Transverse colon (tissue), 4 donors: ENCODE measurements around the gene MEIOB. TPM values are rescaled to one million over a fixed set of nuclear protein-coding genes. Genes with fewer than 3 reads are reported as not detected.
"Not testable (repeated sequence)": the region's sequence is repeated elsewhere in the genome, so short reads cannot be mapped to it uniquely, and the experiment has no call there.

Experiments used
- DNase-seq: peaks from one replicate; pipeline ENCODE4 v3.0.0-alpha.2; 2019
- H3K27ac ChIP-seq, 4 donors: fragments of 200-600 bp; sonication (generic); 2 replicates each; pipeline ENCODE4 v1.5.1; 2016 to 2018; ENCODE audit warnings: inconsistent platforms in 4 of 4
- H3K27me3 ChIP-seq: fragments of 200-600 bp; sonication (generic); 2 replicates; pipeline ENCODE4 v1.5.1; 2017; ENCODE audit warnings: inconsistent platforms
- H3K36me3 ChIP-seq, 4 donors: fragments of 200-600 bp; sonication (generic); 2 replicates each; pipeline ENCODE4 v1.5.1; 2017 to 2019; ENCODE audit warnings: inconsistent platforms in 4 of 4
- H3K4me1 ChIP-seq, 4 donors: fragments of 200-600 bp; sonication (generic); 2 replicates each; pipeline ENCODE4 v1.5.1; 2017 to 2020; ENCODE audit warnings: inconsistent platforms in 4 of 4
- H3K4me3 ChIP-seq, 4 donors: fragments of 200-600 bp; sonication (generic); 1 replicate in 1 of 4; 2 replicates in 3 of 4; pipeline versions ENCODE4 v1.5.1 to v1.6.1; 2017 to 2019; ENCODE audit warnings: inconsistent platforms in 4 of 4
- H3K9me3 ChIP-seq, 2 donors: fragments of 200-600 bp; sonication (generic); 2 replicates each; pipeline ENCODE4 v1.5.1; 2017 to 2019; ENCODE audit warnings: inconsistent platforms in 2 of 2
- EP300 ChIP-seq: sonication (generic); formaldehyde crosslinking; IDR thresholded peaks from one replicate; pipeline ENCODE4 v1.6.1; 2017; ENCODE audit warnings: antibody characterized with exemption, low read depth
- POLR2A ChIP-seq: fragments of 450-650 bp; IDR thresholded peaks from one replicate; pipeline ENCODE4 v1.6.1; 2016; ENCODE audit warnings: antibody characterized with exemption, mild to moderate bottlenecking, moderate library complexity
- POLR2AphosphoS5 ChIP-seq, 3 donors: sonication (generic); formaldehyde crosslinking; IDR thresholded peaks; one replicate each; pipeline ENCODE4 v1.6.1; 2016; ENCODE audit warnings: antibody characterized with exemption in 3 of 3
- whole genome bisulfite sequencing, 2 donors: methylation state at CpG; one replicate each; pipeline ENCODE4 v1.1.5; 2018; ENCODE audit warnings: low coverage in 1 of 2; 5-methylcytosine and 5-hydroxymethylcytosine counted together
- in situ Hi-C, 4 donors: fragments of 200-750 bp; cut with MboI; loops; one replicate each; pipeline versions ENCODE4 v1.15.0 to v1.15.1; 2017; ENCODE audit warnings: low sequenced_read_pairs in 3 of 4, low pct_ligation_motif_present in 1 of 4, low pct_unique_long_range_greater_than_20kb in 1 of 4
- intact Hi-C: fragments of 100-400 bp; cut with DNase I; formaldehyde crosslinking; loops from one replicate; pipeline ENCODE4 v1.15.1; 2023; ENCODE audit warnings: low total_unique reads
- total RNA-seq, 4 donors: library from RNA; depleted of rRNA; stranded (reverse); fragments of >200 nt; gene quantifications; one replicate each; pipeline ENCODE4 v1.1.0, GENCODE V29; 2016
- TF ChIP-seq, protein P1 (sequence below), 5 experiments: fragments of 200-600 bp in 3 of 5; fragments of 450-650 bp in 2 of 5; sonication (generic) in 3 of 5; IDR thresholded peaks; 1 replicate in 2 of 5; 2 replicates in 3 of 5; pipeline ENCODE4 v1.5.1; 2016 to 2017; ENCODE audit warnings: antibody characterized with exemption in 5 of 5, inconsistent platforms in 3 of 5, mild to moderate bottlenecking in 2 of 5, moderate library complexity in 1 of 5

MEIOB gene
- total RNA-seq, 4 donors from 2014 or later = not detected

DNA sequence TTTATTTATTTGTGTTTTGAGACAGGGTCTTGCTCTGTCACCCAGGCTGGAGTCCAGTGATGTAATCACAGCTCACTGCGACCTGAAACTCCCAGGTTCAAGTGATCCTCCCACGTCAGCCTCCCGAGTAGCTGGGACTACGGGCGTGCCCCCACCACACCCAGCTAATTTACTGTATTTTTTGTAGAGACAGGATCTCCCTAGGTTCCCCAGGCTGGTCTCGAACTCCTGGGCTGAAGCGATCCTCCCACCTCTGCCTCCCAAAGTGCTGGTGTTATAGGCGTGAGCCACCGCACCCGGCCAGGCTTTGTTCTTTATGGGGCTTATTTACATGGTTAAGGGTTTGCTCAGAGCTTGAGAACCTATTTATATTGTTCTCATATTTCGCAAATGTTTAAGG lies 5.8 kb upstream of the MEIOB start:
- Histone ChIP-seq H3K36me3 (no peaks in the 10 kb centered on the region), H3K4me3 (no peak overlapping the region), H3K27ac (peak overlapping the region in 3 of 4 donors; percentile 48 to 73 (median 51)), H3K27me3 (peaks cover 50% of the 10 kb centered on the region), H3K9me3 (no peaks in the 10 kb centered on the region), H3K4me1 (peaks cover 0 to 19% (median 9%) of the 10 kb centered on the region in 4 donors)
- no peak for TF ChIP-seq POLR2A
- TF ChIP-seq POLR2AphosphoS5 (IDR thresholded peaks at IDR 0.05) = no peak
- TF ChIP-seq, protein P1, sequence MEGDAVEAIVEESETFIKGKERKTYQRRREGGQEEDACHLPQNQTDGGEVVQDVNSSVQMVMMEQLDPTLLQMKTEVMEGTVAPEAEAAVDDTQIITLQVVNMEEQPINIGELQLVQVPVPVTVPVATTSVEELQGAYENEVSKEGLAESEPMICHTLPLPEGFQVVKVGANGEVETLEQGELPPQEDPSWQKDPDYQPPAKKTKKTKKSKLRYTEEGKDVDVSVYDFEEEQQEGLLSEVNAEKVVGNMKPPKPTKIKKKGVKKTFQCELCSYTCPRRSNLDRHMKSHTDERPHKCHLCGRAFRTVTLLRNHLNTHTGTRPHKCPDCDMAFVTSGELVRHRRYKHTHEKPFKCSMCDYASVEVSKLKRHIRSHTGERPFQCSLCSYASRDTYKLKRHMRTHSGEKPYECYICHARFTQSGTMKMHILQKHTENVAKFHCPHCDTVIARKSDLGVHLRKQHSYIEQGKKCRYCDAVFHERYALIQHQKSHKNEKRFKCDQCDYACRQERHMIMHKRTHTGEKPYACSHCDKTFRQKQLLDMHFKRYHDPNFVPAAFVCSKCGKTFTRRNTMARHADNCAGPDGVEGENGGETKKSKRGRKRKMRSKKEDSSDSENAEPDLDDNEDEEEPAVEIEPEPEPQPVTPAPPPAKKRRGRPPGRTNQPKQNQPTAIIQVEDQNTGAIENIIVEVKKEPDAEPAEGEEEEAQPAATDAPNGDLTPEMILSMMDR (IDR thresholded peaks at IDR 0.05) = no peak
- TF ChIP-seq EP300 = no peak
- DNase-seq = peak; percentile 54
- in situ Hi-C loops = no loop called here
- intact Hi-C loops = no loop called here
- 38 to 55% methylated on average over 4 to 11 of the region's 11 CpGs for WGBS, 2 donors

DNA sequence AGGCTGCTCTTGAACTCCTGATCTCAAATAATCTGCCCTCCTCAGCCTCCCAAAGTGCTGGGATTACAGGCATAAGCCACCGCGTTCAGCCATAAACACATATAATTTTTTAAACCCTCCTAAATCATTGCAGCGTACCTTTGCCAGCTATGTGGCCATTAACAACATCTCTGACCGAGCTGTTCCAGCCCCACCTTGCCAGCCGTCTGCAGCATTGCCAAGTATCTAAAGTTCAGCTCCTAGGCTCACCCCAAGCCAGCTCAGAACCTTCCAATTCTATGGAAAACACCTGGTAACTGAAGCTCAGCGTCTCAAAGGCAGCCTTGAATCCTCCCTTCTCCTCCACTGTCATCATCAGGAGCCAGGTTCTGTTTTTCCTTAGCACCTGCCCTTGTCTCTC lies 5.1 kb upstream of the MEIOB start:
- H3K4me1 ChIP-seq = peaks cover 0 to 25% (median 11%) of the 10 kb centered on the region in 4 donors
- H3K36me3 ChIP-seq = no peaks in the 10 kb centered on the region
- H3K27ac ChIP-seq = peak overlapping the region; percentile 48 to 73 (median 50)
- intact Hi-C loops = no loop called here
- H3K27me3 ChIP-seq = peaks cover 53% of the 10 kb centered on the region
- WGBS, 2 donors = 24% methylated on average over 4 to 6 of the region's 6 CpGs
- H3K4me3 ChIP-seq = no peak overlapping the region
- TF ChIP-seq, protein P1 (IDR thresholded peaks at IDR 0.05) = no peak
- TF ChIP-seq POLR2AphosphoS5 (IDR thresholded peaks at IDR 0.05) = peak in 1 of 3 donors; percentile 10
- DNase-seq = peak; percentile 66
- in situ Hi-C loops = no loop called here
- no peaks in the 10 kb centered on the region for H3K9me3 ChIP-seq

DNA sequence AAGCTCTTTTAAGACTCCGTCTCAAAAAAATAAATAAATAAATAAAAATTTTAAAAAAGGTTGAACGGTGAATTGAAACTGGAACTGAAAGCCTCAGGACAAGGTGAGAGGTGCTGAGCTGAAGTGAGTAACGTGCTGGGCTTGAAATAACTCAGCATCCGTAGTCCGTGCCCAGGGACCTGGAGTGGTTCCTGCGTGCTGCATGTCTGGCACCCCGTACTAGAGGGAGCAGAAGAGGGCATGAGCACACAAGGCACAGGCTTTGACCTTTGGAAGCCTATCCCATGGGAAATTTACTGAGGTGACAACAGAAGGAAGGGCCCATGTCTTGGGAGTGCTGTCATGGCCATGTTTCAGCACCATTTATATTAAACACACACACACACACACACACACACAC lies 4.5 kb upstream of the MEIOB start:
- H3K4me1 ChIP-seq = peaks cover 0 to 25% (median 12%) of the 10 kb centered on the region in 4 donors
- no peaks in the 10 kb centered on the region for H3K9me3 ChIP-seq
- no peaks in the 10 kb centered on the region for H3K36me3 ChIP-seq
- H3K4me3 ChIP-seq = no peak overlapping the region
- peaks cover 57% of the 10 kb centered on the region for H3K27me3 ChIP-seq
- in situ Hi-C loops = no loop called here
- intact Hi-C loops = no loop called here
- TF ChIP-seq POLR2AphosphoS5 (IDR thresholded peaks at IDR 0.05) (no peak), EP300 (no peak), POLR2A (no peak)
- TF ChIP-seq, protein P1 (IDR thresholded peaks at IDR 0.05) = no peak
- 60 to 78% methylated on average over 1 to 7 of the region's 7 CpGs for WGBS, 2 donors
- DNase-seq = no peak
- peak overlapping the region in 2 of 4 donors; percentile 50 to 73 for H3K27ac ChIP-seq

DNA sequence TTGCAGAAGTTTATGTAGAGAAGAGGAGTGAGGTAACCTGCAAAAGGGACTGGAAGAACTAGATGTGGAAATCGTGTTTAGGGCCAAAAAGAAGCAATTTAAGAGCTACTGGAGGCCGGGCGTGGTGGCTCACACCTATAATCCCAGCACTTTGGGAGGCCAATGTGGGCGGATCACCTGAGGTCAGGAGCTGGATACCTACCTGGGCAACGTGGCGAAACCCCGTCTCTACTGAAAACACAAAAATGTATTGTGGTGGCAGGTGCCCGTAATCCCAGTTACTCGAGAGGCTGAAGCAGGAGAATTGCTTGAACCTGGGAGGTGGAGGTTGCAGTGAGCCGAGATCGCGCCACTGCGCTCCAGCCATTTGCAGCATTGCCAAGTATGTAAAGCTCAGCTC lies 4.1 kb upstream of the MEIOB start:
- H3K9me3 ChIP-seq, intact Hi-C loops, H3K36me3 ChIP-seq, in situ Hi-C loops, H3K4me3 ChIP-seq, DNase-seq: not testable (repeated sequence)
- H3K4me1 ChIP-seq = peaks cover 0 to 25% (median 12%) of the 10 kb centered on the region in 4 donors
- WGBS, 2 donors = 74 to 85% methylated on average over 9 to 13 of the region's 13 CpGs
- H3K27me3 ChIP-seq = peaks cover 57% of the 10 kb centered on the region
- peak overlapping the region in 1 of 4 donors; percentile 73 for H3K27ac ChIP-seq

DNA sequence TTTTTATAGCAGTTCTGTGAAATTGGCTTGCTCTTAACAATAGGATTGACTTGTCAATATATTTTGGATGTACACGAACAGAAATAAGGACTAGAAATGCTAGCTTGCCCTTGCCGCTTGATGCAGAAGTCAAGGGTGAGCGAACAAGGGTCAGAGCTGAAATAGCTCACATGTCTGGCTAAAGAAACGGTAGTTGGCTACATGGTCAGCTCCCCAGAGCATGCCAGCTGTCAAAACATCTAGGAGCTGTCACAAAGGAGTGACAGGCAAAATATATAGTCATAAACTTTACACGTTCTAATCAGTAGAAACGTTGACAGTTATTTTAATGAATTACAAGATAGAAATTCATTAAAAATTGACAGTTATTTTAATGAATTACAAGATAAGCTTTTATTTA lies 2.9 kb upstream of the MEIOB start:
- no peak overlapping the region for H3K27ac ChIP-seq
- in situ Hi-C loops (no loop called here), intact Hi-C loops (no loop called here)
- peaks cover 0 to 25% (median 12%) of the 10 kb centered on the region in 4 donors for H3K4me1 ChIP-seq
- peaks cover 52% of the 10 kb centered on the region for H3K27me3 ChIP-seq
- no peaks in the 10 kb centered on the region for H3K9me3 ChIP-seq
- H3K4me3 ChIP-seq = no peak overlapping the region
- 42 to 46% methylated on average over 5 to 6 of the region's 6 CpGs for WGBS, 2 donors
- no peak for DNase-seq
- TF ChIP-seq EP300 (no peak), POLR2AphosphoS5 (IDR thresholded peaks at IDR 0.05) (no peak), POLR2A (no peak)
- TF ChIP-seq, protein P1 (IDR thresholded peaks at IDR 0.05) = no peak
- H3K36me3 ChIP-seq = no peaks in the 10 kb centered on the region
